SK-N-SH treated with all-trans-retinoic acid at 6 μM for 48 hours (cell line): ENCODE data around the gene PRKG1.
A peak's percentile ranks its signal among the peaks of the same experiment; 100 is the strongest.

Source experiments
- BACH2 ChIP-seq: fragments of 250-450 bp; sonication (Bioruptor Pico); IDR thresholded peaks from 2 replicates; pipeline ENCODE4 v1.9.0; 2021; ENCODE audit warnings: mild to moderate bottlenecking, borderline replicate concordance
- CSDC2 ChIP-seq: fragments of 250-450 bp; sonication (Bioruptor Pico); IDR thresholded peaks from 2 replicates; pipeline ENCODE4 v1.5.0; 2020; ENCODE audit warnings: mild to moderate bottlenecking, moderate library complexity
- ESRRG ChIP-seq: fragments of 250-450 bp; sonication (Bioruptor Pico); IDR thresholded peaks from 2 replicates; pipeline ENCODE4 v1.6.1; 2021; ENCODE audit warnings: mild to moderate bottlenecking
- OSR1 ChIP-seq: fragments of 250-450 bp; sonication (Bioruptor Pico); IDR thresholded peaks from 2 replicates; pipeline ENCODE4 v1.8.0; 2022; ENCODE audit warnings: moderate library complexity, mild to moderate bottlenecking, inconsistent platforms
- RARB ChIP-seq: fragments of 250-450 bp; sonication (Bioruptor Pico); IDR thresholded peaks from 2 replicates; pipeline ENCODE4 v1.8.0; 2021; ENCODE audit warnings: mild to moderate bottlenecking, moderate library complexity
- SNAI2 ChIP-seq: fragments of 250-450 bp; sonication (Bioruptor Pico); IDR thresholded peaks from 2 replicates; pipeline ENCODE4 v1.5.0; 2020; ENCODE audit warnings: mild to moderate bottlenecking, moderate library complexity
- TCF4 ChIP-seq: fragments of 250-450 bp; sonication (Bioruptor Pico); IDR thresholded peaks from 2 replicates; pipeline ENCODE4 v1.8.0; 2021; ENCODE audit warnings: mild to moderate bottlenecking, moderate library complexity, borderline replicate concordance
- ZFP3 ChIP-seq: fragments of 250-450 bp; sonication (Bioruptor Pico); IDR thresholded peaks from 2 replicates; pipeline ENCODE4 v1.5.0; 2020; ENCODE audit warnings: mild to moderate bottlenecking, moderate library complexity
- ZFP30 ChIP-seq: fragments of 450-650 bp; formaldehyde crosslinking; IDR thresholded peaks from 2 replicates; pipeline ENCODE4 v1.5.0; 2022; ENCODE audit warnings: mild to moderate bottlenecking, moderate library complexity
- TF ChIP-seq, protein P1 (sequence below): fragments of 250-450 bp; sonication (Bioruptor Pico); IDR thresholded peaks from 2 replicates; pipeline ENCODE4 v1.5.1; 2021; ENCODE audit warnings: mild to moderate bottlenecking, moderate library complexity
- TF ChIP-seq, protein P2 (sequence below): fragments of 250-450 bp; sonication (Bioruptor Pico); IDR thresholded peaks from 2 replicates; pipeline ENCODE4 v1.8.0; 2020; ENCODE audit warnings: mild to moderate bottlenecking, moderate library complexity, borderline replicate concordance
- TF ChIP-seq, protein P3 (sequence below): fragments of 250-450 bp; sonication (Bioruptor Pico); IDR thresholded peaks from 2 replicates; pipeline ENCODE4 v1.5.0; 2020; ENCODE audit warnings: mild to moderate bottlenecking, moderate library complexity

DNA sequence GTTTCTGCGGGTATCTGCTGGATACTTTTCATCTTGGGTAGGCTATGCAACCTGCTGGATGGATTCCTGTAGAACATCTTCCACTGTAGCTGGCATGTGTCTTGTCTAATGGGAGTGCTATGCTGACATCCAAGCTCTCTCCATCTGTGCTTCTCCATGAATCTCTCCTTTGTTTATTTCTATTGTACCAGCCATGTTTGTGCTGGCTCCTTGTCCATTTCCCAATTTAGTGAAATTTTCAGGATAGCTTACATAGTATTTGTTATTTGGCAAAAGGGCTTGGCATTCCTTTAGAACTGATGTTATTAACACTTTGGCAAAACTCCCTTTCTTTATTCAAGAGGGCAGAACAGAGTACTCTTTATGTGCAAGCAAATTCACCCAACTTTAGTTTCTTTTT is 427.1 kb downstream of the PRKG1 start:
- TF ChIP-seq ZFP30 (CRISPR knock-in tag) (no peak), SNAI2 (peak; percentile 57; the same call in 1 of the 2 replicates), RARB (CRISPR knock-in tag) (no peak), ZFP3 (no peak), CSDC2 (CRISPR knock-in tag) (no peak), BACH2 (no peak), ESRRG (CRISPR knock-in tag) (no peak), TCF4 (CRISPR knock-in tag) (no peak), OSR1 (CRISPR knock-in tag) (no peak)
- TF ChIP-seq, protein P1, sequence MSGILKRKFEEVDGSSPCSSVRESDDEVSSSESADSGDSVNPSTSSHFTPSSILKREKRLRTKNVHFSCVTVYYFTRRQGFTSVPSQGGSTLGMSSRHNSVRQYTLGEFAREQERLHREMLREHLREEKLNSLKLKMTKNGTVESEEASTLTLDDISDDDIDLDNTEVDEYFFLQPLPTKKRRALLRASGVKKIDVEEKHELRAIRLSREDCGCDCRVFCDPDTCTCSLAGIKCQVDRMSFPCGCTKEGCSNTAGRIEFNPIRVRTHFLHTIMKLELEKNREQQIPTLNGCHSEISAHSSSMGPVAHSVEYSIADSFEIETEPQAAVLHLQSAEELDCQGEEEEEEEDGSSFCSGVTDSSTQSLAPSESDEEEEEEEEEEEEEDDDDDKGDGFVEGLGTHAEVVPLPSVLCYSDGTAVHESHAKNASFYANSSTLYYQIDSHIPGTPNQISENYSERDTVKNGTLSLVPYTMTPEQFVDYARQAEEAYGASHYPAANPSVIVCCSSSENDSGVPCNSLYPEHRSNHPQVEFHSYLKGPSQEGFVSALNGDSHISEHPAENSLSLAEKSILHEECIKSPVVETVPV (CRISPR knock-in tag) = no peak
- TF ChIP-seq, protein P2, sequence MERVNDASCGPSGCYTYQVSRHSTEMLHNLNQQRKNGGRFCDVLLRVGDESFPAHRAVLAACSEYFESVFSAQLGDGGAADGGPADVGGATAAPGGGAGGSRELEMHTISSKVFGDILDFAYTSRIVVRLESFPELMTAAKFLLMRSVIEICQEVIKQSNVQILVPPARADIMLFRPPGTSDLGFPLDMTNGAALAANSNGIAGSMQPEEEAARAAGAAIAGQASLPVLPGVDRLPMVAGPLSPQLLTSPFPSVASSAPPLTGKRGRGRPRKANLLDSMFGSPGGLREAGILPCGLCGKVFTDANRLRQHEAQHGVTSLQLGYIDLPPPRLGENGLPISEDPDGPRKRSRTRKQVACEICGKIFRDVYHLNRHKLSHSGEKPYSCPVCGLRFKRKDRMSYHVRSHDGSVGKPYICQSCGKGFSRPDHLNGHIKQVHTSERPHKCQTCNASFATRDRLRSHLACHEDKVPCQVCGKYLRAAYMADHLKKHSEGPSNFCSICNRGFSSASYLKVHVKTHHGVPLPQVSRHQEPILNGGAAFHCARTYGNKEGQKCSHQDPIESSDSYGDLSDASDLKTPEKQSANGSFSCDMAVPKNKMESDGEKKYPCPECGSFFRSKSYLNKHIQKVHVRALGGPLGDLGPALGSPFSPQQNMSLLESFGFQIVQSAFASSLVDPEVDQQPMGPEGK (CRISPR knock-in tag) = no peak
- TF ChIP-seq, protein P3, sequence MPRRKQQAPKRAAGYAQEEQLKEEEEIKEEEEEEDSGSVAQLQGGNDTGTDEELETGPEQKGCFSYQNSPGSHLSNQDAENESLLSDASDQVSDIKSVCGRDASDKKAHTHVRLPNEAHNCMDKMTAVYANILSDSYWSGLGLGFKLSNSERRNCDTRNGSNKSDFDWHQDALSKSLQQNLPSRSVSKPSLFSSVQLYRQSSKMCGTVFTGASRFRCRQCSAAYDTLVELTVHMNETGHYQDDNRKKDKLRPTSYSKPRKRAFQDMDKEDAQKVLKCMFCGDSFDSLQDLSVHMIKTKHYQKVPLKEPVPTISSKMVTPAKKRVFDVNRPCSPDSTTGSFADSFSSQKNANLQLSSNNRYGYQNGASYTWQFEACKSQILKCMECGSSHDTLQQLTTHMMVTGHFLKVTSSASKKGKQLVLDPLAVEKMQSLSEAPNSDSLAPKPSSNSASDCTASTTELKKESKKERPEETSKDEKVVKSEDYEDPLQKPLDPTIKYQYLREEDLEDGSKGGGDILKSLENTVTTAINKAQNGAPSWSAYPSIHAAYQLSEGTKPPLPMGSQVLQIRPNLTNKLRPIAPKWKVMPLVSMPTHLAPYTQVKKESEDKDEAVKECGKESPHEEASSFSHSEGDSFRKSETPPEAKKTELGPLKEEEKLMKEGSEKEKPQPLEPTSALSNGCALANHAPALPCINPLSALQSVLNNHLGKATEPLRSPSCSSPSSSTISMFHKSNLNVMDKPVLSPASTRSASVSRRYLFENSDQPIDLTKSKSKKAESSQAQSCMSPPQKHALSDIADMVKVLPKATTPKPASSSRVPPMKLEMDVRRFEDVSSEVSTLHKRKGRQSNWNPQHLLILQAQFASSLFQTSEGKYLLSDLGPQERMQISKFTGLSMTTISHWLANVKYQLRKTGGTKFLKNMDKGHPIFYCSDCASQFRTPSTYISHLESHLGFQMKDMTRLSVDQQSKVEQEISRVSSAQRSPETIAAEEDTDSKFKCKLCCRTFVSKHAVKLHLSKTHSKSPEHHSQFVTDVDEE (CRISPR knock-in tag) = peak; percentile 17; the same call in 1 of the 2 replicates
